SK-N-SH treated with all-trans-retinoic acid at 6 μM for 48 hours (cell line): ENCODE results near the gene CLCN3.

Source experiments
- ISL1 ChIP-seq: fragments of 250-450 bp; sonication (Bioruptor Pico); IDR thresholded peaks from 2 replicates; pipeline ENCODE4 v2.1.2; 2022; ENCODE audit warnings: mild to moderate bottlenecking, moderate library complexity
- PPARA ChIP-seq: fragments of 250-450 bp; sonication (Bioruptor Pico); IDR thresholded peaks from 2 replicates; pipeline ENCODE4 v1.5.0; 2020; ENCODE audit warnings: mild to moderate bottlenecking, borderline replicate concordance
- RARB ChIP-seq: fragments of 250-450 bp; sonication (Bioruptor Pico); IDR thresholded peaks from 2 replicates; pipeline ENCODE4 v1.8.0; 2021; ENCODE audit warnings: mild to moderate bottlenecking, moderate library complexity
- ZFP3 ChIP-seq: fragments of 250-450 bp; sonication (Bioruptor Pico); IDR thresholded peaks from 2 replicates; pipeline ENCODE4 v1.5.0; 2020; ENCODE audit warnings: mild to moderate bottlenecking, moderate library complexity
- ZFP30 ChIP-seq: fragments of 450-650 bp; formaldehyde crosslinking; IDR thresholded peaks from 2 replicates; pipeline ENCODE4 v1.5.0; 2022; ENCODE audit warnings: mild to moderate bottlenecking, moderate library complexity
- ZNF8 ChIP-seq: fragments of 450-650 bp; formaldehyde crosslinking; IDR thresholded peaks from 2 replicates; pipeline ENCODE4 v1.5.0; 2020; ENCODE audit warnings: mild to moderate bottlenecking, moderate library complexity
- TF ChIP-seq, protein P1 (sequence below): fragments of 250-450 bp; sonication (Bioruptor Pico); IDR thresholded peaks from 2 replicates; pipeline ENCODE4 v1.5.0; 2020; ENCODE audit warnings: mild to moderate bottlenecking, moderate library complexity

DNA sequence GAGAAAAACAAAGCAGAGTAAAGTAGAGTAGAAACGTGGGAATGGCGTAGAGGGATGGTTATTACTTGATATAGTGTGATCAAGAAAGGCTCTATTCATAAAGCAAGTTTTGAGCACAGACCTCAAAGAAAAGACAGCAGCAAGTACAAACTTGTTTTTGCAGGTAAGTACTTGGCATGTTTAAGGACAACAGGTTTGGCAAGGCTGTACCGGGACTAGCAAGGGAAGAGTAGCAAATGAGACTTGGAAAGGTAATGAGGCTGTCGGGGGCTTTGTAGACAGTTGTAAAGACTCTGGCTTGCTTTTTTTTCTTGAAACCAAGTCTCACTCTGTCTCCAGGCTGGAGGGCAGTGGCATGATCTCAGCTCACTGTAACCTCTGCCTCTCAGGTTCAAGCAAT lies 48.9 kb upstream of the CLCN3 start:
- TF ChIP-seq ZNF8 (CRISPR knock-in tag) (no peak), ZFP3 (CRISPR knock-in tag) (no peak), ISL1 (CRISPR knock-in tag) (no peak), ZFP30 (no peak), RARB (CRISPR knock-in tag) (no peak), PPARA (CRISPR knock-in tag) (no peak)
- TF ChIP-seq, protein P1, sequence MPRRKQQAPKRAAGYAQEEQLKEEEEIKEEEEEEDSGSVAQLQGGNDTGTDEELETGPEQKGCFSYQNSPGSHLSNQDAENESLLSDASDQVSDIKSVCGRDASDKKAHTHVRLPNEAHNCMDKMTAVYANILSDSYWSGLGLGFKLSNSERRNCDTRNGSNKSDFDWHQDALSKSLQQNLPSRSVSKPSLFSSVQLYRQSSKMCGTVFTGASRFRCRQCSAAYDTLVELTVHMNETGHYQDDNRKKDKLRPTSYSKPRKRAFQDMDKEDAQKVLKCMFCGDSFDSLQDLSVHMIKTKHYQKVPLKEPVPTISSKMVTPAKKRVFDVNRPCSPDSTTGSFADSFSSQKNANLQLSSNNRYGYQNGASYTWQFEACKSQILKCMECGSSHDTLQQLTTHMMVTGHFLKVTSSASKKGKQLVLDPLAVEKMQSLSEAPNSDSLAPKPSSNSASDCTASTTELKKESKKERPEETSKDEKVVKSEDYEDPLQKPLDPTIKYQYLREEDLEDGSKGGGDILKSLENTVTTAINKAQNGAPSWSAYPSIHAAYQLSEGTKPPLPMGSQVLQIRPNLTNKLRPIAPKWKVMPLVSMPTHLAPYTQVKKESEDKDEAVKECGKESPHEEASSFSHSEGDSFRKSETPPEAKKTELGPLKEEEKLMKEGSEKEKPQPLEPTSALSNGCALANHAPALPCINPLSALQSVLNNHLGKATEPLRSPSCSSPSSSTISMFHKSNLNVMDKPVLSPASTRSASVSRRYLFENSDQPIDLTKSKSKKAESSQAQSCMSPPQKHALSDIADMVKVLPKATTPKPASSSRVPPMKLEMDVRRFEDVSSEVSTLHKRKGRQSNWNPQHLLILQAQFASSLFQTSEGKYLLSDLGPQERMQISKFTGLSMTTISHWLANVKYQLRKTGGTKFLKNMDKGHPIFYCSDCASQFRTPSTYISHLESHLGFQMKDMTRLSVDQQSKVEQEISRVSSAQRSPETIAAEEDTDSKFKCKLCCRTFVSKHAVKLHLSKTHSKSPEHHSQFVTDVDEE (CRISPR knock-in tag): no peak
